NCI-H1417 treated with DMSO at 0.1 percent for 48 hours (cell line): Measurements from ENCODE around the gene GAL3ST2.
"Not testable (repeated sequence)": the region's sequence is repeated elsewhere in the genome, so short reads cannot be mapped to it uniquely, and the experiment has no call there.

ENCODE experiments used
- DNase-seq: peaks from one replicate; lab custom pipeline; 2025; lab: John Stamatoyannopoulos, UW

The GAL3ST2 gene

DNA sequence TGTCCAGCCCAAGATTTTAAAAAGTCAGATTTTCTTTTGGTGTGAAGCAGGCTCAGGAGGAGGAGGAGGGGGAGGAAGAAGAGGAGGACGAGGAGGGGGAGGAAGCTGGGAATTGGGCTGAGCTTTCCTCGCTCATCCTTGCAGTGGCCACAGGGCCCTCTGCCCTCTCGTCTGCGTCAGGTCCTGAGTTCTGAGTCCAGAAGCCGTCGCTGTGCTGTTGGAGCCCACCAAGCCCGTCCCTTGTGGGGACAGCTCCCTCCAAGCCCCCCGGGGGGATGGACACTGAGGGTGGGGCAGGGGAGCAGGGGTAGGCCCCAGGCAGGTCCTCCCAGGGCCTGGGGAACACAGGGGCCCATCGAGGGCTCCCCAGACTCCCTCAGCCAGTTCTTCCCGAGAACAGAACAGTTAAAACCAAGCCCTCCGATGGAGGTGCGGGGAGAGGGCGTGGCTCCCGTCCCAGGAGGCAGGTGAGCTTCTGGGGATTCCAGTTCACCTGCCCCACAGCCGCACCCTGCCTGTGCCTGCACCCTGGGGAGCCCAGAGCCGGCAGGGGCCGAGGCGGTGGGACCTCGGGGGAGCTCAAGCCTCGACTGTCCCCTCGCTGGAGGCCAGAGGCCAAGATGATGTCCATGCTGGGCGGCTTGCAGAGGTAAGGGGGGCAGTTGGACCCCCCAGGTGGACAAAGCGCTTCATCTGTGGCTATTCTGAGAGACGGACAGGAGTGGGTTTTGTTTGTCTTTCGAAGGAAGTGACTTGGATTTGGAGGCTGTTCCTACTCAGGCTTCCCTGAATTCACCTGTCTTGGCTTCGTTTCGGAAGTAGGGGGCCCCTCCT lies at the start of gene GAL3ST2:
Gene GAL3ST2, plus strand, starts transcription at position 487 of the 834 bp plus-strand sequence. Its CDS starts 134 bp downstream, at position 621.
- DNase-seq, result no peak

GRCh38 chr2:241728000-241728399 lies 48.6 kb upstream of the GAL3ST2 start:
- no peak for DNase-seq

DNA sequence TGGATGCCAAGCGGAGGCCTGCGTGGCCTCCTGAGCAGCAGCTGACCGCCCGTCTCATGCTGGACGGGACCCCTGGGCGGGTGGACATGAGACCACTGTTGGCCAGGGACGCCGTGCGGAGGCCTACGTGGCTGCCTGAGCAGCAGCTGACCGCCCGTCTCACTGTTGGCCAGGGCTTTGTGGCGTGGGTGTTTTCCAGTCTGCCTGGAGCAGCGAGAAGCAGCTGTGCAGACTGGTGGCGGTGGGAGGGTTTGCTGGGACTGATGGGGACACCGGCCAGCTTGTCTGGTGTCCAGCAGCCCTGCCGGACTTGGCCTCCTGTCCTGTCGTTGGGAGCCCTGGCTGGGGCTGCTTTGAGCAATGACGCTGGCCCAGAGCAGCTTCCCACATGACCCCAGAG lies 48.0 kb upstream of the GAL3ST2 start:
- no peak for DNase-seq

- no peak for DNase-seq
Observed at GRCh38 chr2:241729868-241730267, 46.8 kb upstream of the GAL3ST2 start.

GRCh38 chr2:241730671-241731293 lies 45.8 kb upstream of the GAL3ST2 start:
- DNase-seq, result no peak

GRCh38 chr2:241732513-241733186 lies 44.0 kb upstream of the GAL3ST2 start:
- not testable (repeated sequence) for DNase-seq

DNA sequence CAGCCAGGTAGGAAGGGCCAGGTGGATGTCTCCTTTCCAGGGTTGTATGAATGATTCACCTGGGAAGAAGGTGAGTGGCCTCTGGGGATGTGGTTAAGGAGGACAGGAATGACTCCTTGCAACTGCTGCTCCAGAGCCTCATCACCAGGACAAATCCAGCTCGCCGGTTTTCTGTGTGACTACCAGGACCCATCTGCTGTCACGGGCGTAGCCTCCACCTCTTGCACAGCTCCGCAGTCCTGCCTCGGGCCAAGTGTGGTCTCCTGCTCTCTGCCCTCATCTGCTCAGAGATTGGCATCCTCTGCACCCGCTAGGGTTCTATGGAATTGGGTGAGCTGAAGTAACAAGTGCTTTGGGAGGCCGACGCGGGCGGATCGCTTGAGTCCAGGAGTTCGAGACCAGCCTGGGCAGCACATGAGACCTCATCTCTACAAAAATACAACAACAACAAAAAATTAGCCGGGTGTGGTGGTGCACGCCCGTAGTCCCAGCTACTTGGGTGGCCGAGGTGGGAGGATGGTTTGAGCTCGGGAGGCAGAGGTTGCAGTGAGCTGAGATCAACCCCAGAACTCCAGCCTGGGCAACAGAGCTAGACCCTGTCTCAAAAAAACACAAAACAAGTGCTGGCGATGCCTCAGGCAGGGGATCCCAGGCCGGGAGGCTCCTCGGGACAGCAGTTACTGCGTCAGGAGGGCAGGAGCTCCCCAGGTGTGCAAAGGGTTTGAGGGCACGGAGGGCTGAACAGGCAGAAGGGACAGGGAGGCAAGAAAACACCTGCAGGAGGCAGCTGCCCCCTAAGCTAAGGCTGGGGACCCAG lies 43.0 kb upstream of the GAL3ST2 start:
- DNase-seq, result no peak

DNA sequence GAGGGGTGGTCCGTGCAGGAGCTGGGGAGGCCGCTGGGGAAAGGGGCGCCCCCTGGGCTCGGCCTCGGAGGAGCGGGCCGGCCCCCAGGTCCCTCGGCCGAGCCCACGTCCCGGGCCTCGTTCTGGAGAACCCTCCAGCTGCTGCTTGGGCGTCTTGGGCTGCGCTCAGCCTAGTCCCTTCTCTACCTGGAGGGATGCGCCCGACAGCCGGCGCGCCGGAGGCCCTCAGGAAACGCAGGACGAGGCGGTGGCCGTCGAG lies 42.5 kb upstream of the GAL3ST2 start:
- DNase-seq, result no peak

DNA sequence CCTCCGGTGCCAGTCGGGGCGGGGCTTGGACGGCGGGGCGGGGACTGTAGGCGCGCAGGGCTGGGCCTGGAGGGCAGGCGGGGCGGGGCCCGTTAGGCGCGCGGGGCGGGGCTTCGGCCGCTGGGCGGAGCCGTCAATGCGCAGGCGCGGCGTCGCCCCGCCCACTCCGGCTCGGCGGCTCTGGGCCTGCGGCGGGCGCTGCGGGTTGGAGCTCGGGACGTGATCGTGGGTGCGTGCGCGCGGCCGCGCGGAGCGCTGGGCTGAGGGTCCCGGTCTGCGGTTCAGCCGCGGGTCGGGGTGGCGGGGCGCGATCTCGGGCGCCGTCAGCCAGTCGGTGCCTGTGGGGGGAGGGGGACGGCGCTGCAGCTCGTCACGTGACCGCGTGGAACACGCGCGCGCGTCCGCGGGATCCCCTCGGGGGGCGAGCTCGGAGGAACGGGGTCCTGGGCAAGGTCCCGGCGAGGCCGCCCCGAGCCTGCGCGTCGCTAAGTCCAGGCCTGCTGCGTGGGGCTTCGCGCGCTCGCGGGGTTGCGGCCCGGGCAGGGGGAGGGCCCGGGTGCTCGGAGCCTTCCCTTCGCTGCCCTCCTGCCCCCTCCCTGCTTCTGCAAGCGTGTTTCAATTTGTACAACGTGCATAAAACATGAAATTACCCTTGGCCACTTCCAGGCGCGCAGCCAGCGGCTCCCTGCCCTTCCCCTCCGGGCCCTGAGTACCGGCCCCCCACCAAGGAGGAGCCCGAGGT lies 42.0 kb upstream of the GAL3ST2 start, which contains the start of gene D2HGDH:
Gene D2HGDH, plus strand, starts transcription at position 164 of the 742 bp plus-strand sequence. CDS start 595 bp downstream, outside the sequence.
- peak; percentile 12 for DNase-seq

- no peak for DNase-seq
Observed at GRCh38 chr2:241736111-241736510, 40.5 kb upstream of the GAL3ST2 start.

GRCh38 chr2:241738040-241738686 lies 38.5 kb upstream of the GAL3ST2 start:
- DNase-seq, result no peak

- DNase-seq, result no peak
Observed at GRCh38 chr2:241739177-241739576, 37.4 kb upstream of the GAL3ST2 start.

DNA sequence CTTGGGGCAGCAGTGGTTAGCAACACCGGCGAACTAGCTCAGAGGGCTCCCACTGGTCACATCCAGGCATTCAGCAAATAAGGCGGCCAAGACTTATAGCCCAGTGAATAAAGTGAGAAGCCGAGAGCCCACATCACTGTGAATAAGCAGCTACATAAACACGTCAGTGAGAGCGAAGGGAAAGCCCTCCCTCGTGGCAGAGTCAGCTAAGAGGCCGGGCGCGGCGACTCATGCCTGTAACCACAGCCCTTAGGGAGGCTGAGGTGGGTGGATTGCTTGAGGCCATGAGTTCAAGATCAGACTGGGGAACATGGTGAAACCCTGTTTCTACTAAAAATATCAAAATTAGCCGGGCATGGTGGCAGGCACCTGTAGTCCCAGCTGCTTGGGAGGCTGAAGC lies 37.0 kb upstream of the GAL3ST2 start:
- no peak for DNase-seq

DNA sequence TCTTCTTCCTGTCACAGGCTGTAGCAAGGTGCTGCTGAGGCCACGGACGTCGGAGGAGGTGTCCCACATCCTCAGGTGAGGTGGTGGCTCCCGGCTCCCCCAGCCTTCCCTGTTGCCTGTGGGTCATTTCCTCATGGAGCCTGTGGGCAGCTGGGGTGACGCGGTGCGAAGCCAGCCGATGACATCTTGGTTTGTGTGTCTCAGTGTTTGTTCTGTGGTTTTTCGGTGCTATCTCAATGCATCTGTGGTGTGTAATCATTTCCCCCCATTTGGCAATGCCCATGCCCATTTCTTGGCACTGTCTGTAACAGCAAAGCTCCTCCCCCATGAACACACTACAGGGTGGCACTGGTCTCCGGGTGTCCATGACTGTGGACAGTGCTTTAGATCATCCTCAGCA lies 35.6 kb upstream of the GAL3ST2 start:
- no peak for DNase-seq

- DNase-seq, result no peak
Observed at GRCh38 chr2:241742320-241742939, 34.2 kb upstream of the GAL3ST2 start.

DNA sequence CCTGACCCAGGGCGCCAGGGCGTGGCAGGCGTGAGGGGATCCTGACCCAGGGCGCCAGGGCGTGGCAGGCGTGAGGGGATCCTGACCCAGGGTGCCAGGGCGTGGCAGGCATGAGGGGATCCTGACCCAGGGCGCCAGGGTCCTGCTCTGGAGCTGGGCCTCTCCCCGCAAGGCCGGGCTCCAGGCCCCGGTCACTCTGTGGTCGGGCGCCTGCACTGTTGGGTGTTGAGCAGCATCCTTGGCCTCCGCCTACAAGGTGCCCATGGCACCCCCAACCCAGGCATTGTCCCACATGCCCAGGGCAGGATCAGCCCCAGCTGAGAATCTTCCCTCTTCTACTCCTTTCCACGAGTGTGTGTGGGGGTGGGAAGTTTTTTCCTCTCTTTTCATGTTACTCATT lies 33.6 kb upstream of the GAL3ST2 start:
- DNase-seq, result not testable (repeated sequence)

- DNase-seq, result no peak
Observed at GRCh38 chr2:241743620-241744019, 33.0 kb upstream of the GAL3ST2 start.

- DNase-seq, result no peak
Observed at GRCh38 chr2:241744028-241744754, 32.4 kb upstream of the GAL3ST2 start.

GRCh38 chr2:241745276-241745675 lies 31.3 kb upstream of the GAL3ST2 start:
- DNase-seq, result no peak

- DNase-seq, result no peak
Observed at GRCh38 chr2:241746084-241746483, 30.5 kb upstream of the GAL3ST2 start.
